HCT116 (cell line): Measurements from ENCODE around the gene ADAMTSL2. TPM values are rescaled to one million over a fixed set of nuclear protein-coding genes. Genes with fewer than 3 reads are reported as not detected.

Experiments
- ATAC-seq: fragments of 200-7000 bp; cut with Tn5 transposase; 2 replicates; pipeline ENCODE4 v1.9.1; 2020; ENCODE audit warnings: mild to moderate bottlenecking, moderate library complexity
- BruUV-seq: library from RNA; stranded (reverse); fragments of 400-500 nt; replicated peaks from 2 replicates; lab custom pipeline; 2021; lab: Mats Ljungman, UMichigan
- CTCF ChIA-PET: fragments of 300-600 bp; sonication (Branson Sonifier 250); formaldehyde crosslinking; loops from one replicate; lab custom pipeline; 2021; ENCODE audit warnings: antibody characterized with exemption; lab: Charles Lee
- POLR2A ChIA-PET: fragments of 300-600, 350-600 bp; sonication (Branson Sonifier 250); formaldehyde crosslinking; loops from one replicate; lab custom pipeline; 2021; ENCODE audit warnings: antibody characterized with exemption; lab: Charles Lee
- RAD21 ChIA-PET, 2 experiments: fragments of 300-600 bp; sonication (Branson Sonifier 250); formaldehyde crosslinking; loops; one replicate each; lab custom pipeline; 2023; ENCODE audit warnings: low total read pairs in 2 of 2; ENCODE audit not compliant: uncharacterized antibody in 2 of 2, unreplicated experiment in 2 of 2, low non-redundant PET in 1 of 2; lab: Charles Lee
- DNase-seq: peaks from one replicate; pipeline ENCODE4 v3.0.0-alpha.2; 2010; ENCODE audit warnings: low read depth, low spot score
- H2AFZ ChIP-seq: fragments of 200-600 bp; shearing (Covaris generic), sonication (generic); 2 replicates; pipeline ENCODE4 v1.6.1; 2017; ENCODE audit warnings: low read depth, mixed run types, mixed read lengths, antibody characterized with exemption, low read length; ENCODE audit not compliant: poor library complexity, severe bottlenecking
- H3K27ac ChIP-seq: 2 replicates; pipeline ENCODE4 v1.5.1; 2012; ENCODE audit warnings: low read depth, low read length
- H3K27me3 ChIP-seq: fragments of 200-600 bp; sonication (generic); 2 replicates; pipeline ENCODE4 v1.6.1; 2016; ENCODE audit warnings: mixed run types, low read length, mixed read lengths; ENCODE audit not compliant: insufficient read depth
- H3K36me3 ChIP-seq, 2 experiments: fragments of 200-500 bp in 1 of 2; fragments of 200-600 bp in 1 of 2; sonication (Bioruptor generic) in 1 of 2; sonication (generic) in 1 of 2; 2 replicates each; pipeline versions ENCODE4 v1.5.1 to v1.6.1; 2014 to 2016; ENCODE audit warnings: low read length in 2 of 2, inconsistent platforms in 1 of 2, mixed read lengths in 1 of 2, mixed run types in 1 of 2; ENCODE audit not compliant: insufficient read depth in 2 of 2, control insufficient read depth in 1 of 2
- H3K4me1 ChIP-seq, 2 experiments: fragments of 200-600 bp in 1 of 2; sonication (generic) in 1 of 2; 2 replicates each; pipeline versions ENCODE4 v1.5.1 to v1.6.1; 2012 to 2017; ENCODE audit warnings: low read length in 2 of 2, inconsistent platforms in 1 of 2, mild to moderate bottlenecking in 1 of 2, mixed read lengths in 1 of 2, mixed run types in 1 of 2, moderate library complexity in 1 of 2; ENCODE audit not compliant: insufficient read depth in 2 of 2, control insufficient read depth in 1 of 2
- H3K4me2 ChIP-seq: fragments of 200-600 bp; sonication (generic); 2 replicates; pipeline ENCODE4 v1.6.1; 2017; ENCODE audit warnings: mixed run types, low read length, mixed read lengths
- H3K4me3 ChIP-seq, 2 experiments: fragments of 200-600 bp in 1 of 2; sonication (generic) in 1 of 2; replicated peaks in 1 of 2; 2 replicates each; pipeline ENCODE4 v1.5.1; 2011 to 2016; ENCODE audit warnings: low read length in 2 of 2, control low read depth in 1 of 2, low read depth in 1 of 2, mild to moderate bottlenecking in 1 of 2, mixed read lengths in 1 of 2, mixed run types in 1 of 2
- H3K79me2 ChIP-seq: fragments of 200-600 bp; sonication (generic); 2 replicates; pipeline ENCODE4 v1.6.1; 2017; ENCODE audit warnings: mild to moderate bottlenecking, mixed run types, low read length, moderate library complexity, mixed read lengths; ENCODE audit not compliant: insufficient read depth
- H3K9ac ChIP-seq: fragments of 200-600 bp; sonication (generic); 2 replicates; pipeline ENCODE4 v1.6.1; 2016; ENCODE audit warnings: low read length, mixed read lengths
- H3K9me2 ChIP-seq: fragments of 200-600 bp; sonication (generic), shearing (Covaris generic); 2 replicates; pipeline ENCODE4 v1.6.1; 2017; ENCODE audit warnings: mixed run types, mild to moderate bottlenecking, moderate library complexity; ENCODE audit not compliant: insufficient read depth
- H3K9me3 ChIP-seq, 2 experiments: fragments of 200-500 bp in 1 of 2; fragments of 200-600 bp in 1 of 2; sonication (Bioruptor generic) in 1 of 2; sonication (generic) in 1 of 2; 2 replicates each; pipeline ENCODE4 v1.6.1; 2014 to 2017; ENCODE audit warnings: low read length in 2 of 2, mixed read lengths in 2 of 2, inconsistent platforms in 1 of 2, low read depth in 1 of 2, mild to moderate bottlenecking in 1 of 2, mixed run types in 1 of 2, moderate library complexity in 1 of 2; ENCODE audit not compliant: control insufficient read depth in 1 of 2, insufficient read depth in 1 of 2
- H4K20me1 ChIP-seq: fragments of 200-600 bp; sonication (generic), shearing (Covaris generic); 2 replicates; pipeline ENCODE4 v1.6.1; 2017; ENCODE audit warnings: mixed run types, mild to moderate bottlenecking, moderate library complexity; ENCODE audit not compliant: insufficient read depth
- CBX3 ChIP-seq: IDR thresholded peaks from 2 replicates; pipeline ENCODE4 v1.6.1; 2012; ENCODE audit warnings: low read depth
- EZH2 ChIP-seq: fragments of 200-600 bp; sonication (generic); IDR thresholded peaks from 2 replicates; pipeline ENCODE4 v1.6.1; 2017; ENCODE audit warnings: antibody characterized with exemption, mixed run types
- FOSL1 ChIP-seq: IDR thresholded peaks from 2 replicates; pipeline ENCODE4 v1.6.1; 2012; ENCODE audit warnings: low read depth
- RAD21 ChIP-seq: IDR thresholded peaks from 2 replicates; pipeline ENCODE4 v1.6.1; 2012; ENCODE audit warnings: low read depth, mild to moderate bottlenecking
- SRF ChIP-seq: IDR thresholded peaks from 2 replicates; pipeline ENCODE4 v1.6.1; 2012; ENCODE audit warnings: low read depth
- TCF7L2 ChIP-seq: IDR thresholded peaks from 2 replicates; pipeline ENCODE4 v1.7.0; 2011; ENCODE audit warnings: borderline replicate concordance, inconsistent platforms; ENCODE audit not compliant: insufficient read depth, insufficient read length; ENCODE audit errors: extremely low read depth
- ZFX ChIP-seq: fragments of 450-650 bp; IDR thresholded peaks from 2 replicates; pipeline ENCODE4 v1.6.1; 2017
- intact Hi-C: fragments of 100-400 bp; cut with micrococcal nuclease; formaldehyde crosslinking; loops from 2 replicates; pipeline ENCODE4 v1.10.0; 2022
- total RNA-seq: library from RNA; stranded (reverse); gene quantifications from one replicate; pipeline ENCODE4 v1.2.1, GENCODE V29; 2021; ENCODE audit not compliant: unreplicated experiment
- TF ChIP-seq, protein P1 (sequence below): IDR thresholded peaks from 2 replicates; pipeline ENCODE4 v1.6.1; 2012
- TF ChIP-seq, protein P2 (sequence below): IDR thresholded peaks from 2 replicates; pipeline ENCODE4 v1.6.1; 2011; ENCODE audit warnings: mild to moderate bottlenecking, low read length, moderate library complexity; ENCODE audit not compliant: insufficient replicate concordance; ENCODE audit errors: extremely low read depth
- TF ChIP-seq, protein P3 (sequence below), 3 experiments: fragments of 200-600 bp in 1 of 3; sonication (generic) in 1 of 3; IDR thresholded peaks in 2 of 3; conservative IDR thresholded peaks in 1 of 3; 2 replicates each; pipeline ENCODE4 v1.5.1; 2012 to 2017; ENCODE audit warnings: low read depth in 2 of 3, low read length in 2 of 3, antibody characterized with exemption in 1 of 3, borderline replicate concordance in 1 of 3, control low read depth in 1 of 3, mild to moderate bottlenecking in 1 of 3, mixed read lengths in 1 of 3, mixed run types in 1 of 3, moderate library complexity in 1 of 3; ENCODE audit not compliant: insufficient read depth in 1 of 3

The ADAMTSL2 gene
- total RNA-seq, 1 experiment from 2014 or later: not detected

DNA sequence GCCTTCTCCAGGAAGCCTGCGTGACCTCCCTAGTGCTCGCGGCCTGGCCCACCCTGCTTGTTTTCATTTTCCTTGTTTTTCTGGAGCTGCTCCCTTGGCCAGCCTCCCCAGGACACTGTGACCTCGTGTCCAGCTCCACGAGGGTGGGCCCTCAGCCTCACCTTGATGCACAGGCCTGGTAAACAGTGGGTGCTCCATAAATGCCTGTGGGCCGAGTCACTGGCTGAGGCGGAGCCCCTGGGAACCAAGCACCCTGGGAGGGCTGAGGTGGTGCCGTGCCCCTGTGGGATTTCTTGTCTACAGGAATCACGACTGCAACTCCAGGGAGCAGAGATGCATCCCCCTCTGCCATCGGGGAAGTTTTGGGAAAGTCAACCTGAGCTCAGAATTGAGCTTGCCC lies 57.5 kb downstream of the ADAMTSL2 start (continued):
- TF ChIP-seq TCF7L2 (no peak), ZFX (no peak), RAD21 (no peak), EZH2 (no peak), CBX3 (no peak), FOSL1 (no peak)
- TF ChIP-seq, protein P1, sequence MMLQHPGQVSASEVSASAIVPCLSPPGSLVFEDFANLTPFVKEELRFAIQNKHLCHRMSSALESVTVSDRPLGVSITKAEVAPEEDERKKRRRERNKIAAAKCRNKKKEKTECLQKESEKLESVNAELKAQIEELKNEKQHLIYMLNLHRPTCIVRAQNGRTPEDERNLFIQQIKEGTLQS: no peak
- TF ChIP-seq, protein P2, sequence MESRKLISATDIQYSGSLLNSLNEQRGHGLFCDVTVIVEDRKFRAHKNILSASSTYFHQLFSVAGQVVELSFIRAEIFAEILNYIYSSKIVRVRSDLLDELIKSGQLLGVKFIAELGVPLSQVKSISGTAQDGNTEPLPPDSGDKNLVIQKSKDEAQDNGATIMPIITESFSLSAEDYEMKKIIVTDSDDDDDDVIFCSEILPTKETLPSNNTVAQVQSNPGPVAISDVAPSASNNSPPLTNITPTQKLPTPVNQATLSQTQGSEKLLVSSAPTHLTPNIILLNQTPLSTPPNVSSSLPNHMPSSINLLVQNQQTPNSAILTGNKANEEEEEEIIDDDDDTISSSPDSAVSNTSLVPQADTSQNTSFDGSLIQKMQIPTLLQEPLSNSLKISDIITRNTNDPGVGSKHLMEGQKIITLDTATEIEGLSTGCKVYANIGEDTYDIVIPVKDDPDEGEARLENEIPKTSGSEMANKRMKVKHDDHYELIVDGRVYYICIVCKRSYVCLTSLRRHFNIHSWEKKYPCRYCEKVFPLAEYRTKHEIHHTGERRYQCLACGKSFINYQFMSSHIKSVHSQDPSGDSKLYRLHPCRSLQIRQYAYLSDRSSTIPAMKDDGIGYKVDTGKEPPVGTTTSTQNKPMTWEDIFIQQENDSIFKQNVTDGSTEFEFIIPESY: no peak

DNA sequence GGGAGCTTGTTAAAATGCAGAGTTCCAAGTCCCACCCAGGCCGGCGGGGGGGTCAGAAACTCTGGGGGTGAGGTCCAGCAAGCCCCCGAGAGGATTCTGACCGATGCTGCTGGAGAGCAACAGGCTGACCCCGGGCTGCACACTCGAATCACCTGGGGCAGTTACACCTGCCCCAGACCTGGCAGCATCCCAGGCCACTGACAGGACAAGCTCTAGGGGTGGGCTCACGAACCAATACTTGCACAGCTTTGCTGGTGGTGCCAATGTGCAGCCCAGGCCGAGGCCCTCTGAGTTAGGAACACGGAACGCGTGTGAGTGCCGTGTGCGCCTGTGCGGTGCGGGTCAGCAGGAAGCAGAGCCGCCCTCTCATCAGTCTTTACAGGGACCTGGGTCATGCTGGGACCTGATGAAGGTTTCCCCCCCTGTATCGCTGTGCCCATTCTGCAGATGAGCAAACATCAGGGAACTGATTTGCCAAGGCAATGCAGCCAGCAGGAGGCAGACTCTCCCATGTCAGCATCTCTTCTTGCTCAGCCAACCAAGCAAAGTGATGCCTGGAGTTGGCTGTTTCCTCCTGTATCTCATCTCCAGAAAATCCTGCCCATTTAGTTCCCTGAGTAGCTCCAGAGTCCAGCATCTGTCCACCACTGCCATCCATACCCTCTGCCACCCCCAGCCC lies 58.4 kb downstream of the ADAMTSL2 start:
- intact Hi-C loops: no loop called here
- no peaks in the 10 kb centered on the region for H3K27me3 ChIP-seq
- H3K4me2 ChIP-seq: no peak overlapping the region
- H3K79me2 ChIP-seq: no peaks in the 10 kb centered on the region
- DNase-seq (no peak), ATAC-seq (no peak)
- no TSS peak for BruUV-seq
- no peak overlapping the region for H3K27ac ChIP-seq
- ChIA-PET RAD21 (no interaction called here), POLR2A (no interaction called here), CTCF (no interaction called here)
- no peak overlapping the region for H2AFZ ChIP-seq
- H3K9me2 ChIP-seq: no peaks in the 10 kb centered on the region
- peaks cover 7 to 12% of the 10 kb centered on the region in 2 experiments; a peak in 2 of 4 replicates for H3K9me3 ChIP-seq
- peaks cover 3 to 18% of the 10 kb centered on the region in 2 experiments for H3K4me1 ChIP-seq
- no peak overlapping the region for H3K4me3 ChIP-seq
- H4K20me1 ChIP-seq: no peaks in the 10 kb centered on the region
- H3K36me3 ChIP-seq: no peaks in the 10 kb centered on the region
- TF ChIP-seq RAD21 (0 out of 2 replicates have a peak, but pooled peaks have one; percentile 11), ZFX (no peak), SRF (no peak)
- TF ChIP-seq, protein P3, sequence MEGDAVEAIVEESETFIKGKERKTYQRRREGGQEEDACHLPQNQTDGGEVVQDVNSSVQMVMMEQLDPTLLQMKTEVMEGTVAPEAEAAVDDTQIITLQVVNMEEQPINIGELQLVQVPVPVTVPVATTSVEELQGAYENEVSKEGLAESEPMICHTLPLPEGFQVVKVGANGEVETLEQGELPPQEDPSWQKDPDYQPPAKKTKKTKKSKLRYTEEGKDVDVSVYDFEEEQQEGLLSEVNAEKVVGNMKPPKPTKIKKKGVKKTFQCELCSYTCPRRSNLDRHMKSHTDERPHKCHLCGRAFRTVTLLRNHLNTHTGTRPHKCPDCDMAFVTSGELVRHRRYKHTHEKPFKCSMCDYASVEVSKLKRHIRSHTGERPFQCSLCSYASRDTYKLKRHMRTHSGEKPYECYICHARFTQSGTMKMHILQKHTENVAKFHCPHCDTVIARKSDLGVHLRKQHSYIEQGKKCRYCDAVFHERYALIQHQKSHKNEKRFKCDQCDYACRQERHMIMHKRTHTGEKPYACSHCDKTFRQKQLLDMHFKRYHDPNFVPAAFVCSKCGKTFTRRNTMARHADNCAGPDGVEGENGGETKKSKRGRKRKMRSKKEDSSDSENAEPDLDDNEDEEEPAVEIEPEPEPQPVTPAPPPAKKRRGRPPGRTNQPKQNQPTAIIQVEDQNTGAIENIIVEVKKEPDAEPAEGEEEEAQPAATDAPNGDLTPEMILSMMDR (IDR thresholded peaks at IDR 0.05 in 2 of 3, conservative IDR thresholded peaks at IDR 0.05 in 1 of 3; ENCODE audit: borderline replicate concordance in 1 of 3, insufficient read depth in 1 of 3, low read depth in 2 of 3, low read length in 2 of 3): peak in 1 of 3 experiments; percentile 28; a peak in 1 of 6 replicates
- TF ChIP-seq, all 23 proteins: peak for 2
- H3K9ac ChIP-seq: no peak overlapping the region
